ENCODE results near the gene SEC16B.

SEC16B gene

DNA sequence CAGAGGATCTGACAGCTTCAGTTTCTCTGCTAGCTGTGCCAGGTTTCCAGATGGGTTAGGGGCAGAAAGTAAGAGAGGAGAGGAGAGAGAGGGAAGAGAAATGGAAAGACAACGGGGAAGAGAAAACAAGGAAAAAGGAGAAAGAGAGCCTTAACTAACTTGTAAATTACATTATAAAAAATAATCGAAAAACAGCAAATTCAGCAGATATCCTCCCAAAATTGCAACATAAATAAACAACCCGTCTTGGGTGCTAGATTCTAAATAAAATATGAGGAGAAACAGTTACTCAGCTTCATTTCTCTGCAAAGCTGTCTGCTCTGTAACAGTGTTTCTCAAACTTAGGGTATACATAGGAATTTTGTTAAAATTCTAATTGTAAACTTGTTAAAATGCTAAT, 29.2 kb downstream of the SEC16B start:
- no peak for DNase-seq

- peak; percentile 74 for DNase-seq
These were observed 31.9 kb downstream of the SEC16B start for GRCh38 chr1:177937931-177938330.

GRCh38 chr1:177937174-177937770, 32.6 kb downstream of the SEC16B start:
- no peak for DNase-seq

DNA sequence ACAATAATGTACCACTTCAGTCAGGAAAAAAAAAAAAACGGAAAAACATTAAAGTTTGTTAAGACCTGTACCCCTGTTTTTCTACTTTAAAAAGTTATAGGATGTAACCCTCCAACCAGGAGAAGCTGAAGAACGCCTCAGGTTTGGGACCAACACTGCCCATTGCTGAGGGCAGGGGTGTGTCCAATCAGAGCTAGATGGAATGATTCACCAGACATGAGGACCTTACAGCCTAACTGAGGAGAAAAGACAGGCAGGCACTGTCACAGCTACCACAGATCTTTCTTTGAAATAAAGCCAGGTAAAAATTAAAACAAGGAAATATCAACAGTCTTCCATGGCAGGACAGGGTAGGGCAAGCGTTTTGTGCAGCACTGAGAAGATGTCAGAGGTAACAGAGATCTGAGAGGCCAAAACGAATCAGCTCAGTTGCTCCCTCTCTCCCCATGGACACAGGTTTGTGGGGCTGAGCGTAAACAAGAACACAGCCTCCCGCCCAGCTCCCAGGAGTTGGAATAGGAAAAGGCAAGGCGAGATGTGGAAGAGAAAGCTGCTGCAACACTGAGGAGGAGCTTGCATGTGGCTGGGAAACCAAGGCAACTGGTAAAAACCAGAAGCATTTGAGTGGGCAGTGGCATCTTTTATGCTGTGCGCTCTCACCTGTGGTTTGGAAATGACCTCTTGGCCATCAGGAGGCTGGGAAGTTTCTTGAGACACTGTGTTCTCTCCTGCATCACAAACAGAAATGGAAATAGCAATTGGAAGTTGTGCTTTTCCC, 34.0 kb downstream of the SEC16B start:
- no peak for DNase-seq

DNA sequence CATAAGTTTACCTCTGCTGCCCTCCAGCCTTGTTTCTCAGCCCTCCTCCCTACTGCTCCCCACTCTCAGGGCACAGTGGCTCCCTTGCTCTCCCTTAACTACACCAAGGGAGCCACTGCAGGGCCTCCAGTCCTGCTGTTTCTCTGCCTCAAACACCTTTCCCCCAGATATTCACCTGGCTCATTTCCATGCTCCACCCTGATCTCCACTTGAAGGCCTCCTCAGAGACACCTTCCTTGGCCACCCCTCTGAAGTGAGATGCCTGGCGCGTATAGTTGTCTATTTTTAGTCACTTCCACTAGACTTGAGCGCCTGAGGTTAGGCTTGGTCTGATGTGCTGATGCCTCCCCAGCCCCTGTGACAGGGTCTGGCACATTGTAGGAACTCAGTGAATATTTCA, 34.9 kb downstream of the SEC16B start:
- DNase-seq, result no peak

GRCh38 chr1:177934461-177934860, 35.4 kb downstream of the SEC16B start:
- DNase-seq, result no peak

- peak; percentile 24 for DNase-seq
These were observed 36.0 kb downstream of the SEC16B start for GRCh38 chr1:177933881-177934280.

GRCh38 chr1:177932123-177932522, 37.7 kb downstream of the SEC16B start:
- DNase-seq, result no peak

DNA sequence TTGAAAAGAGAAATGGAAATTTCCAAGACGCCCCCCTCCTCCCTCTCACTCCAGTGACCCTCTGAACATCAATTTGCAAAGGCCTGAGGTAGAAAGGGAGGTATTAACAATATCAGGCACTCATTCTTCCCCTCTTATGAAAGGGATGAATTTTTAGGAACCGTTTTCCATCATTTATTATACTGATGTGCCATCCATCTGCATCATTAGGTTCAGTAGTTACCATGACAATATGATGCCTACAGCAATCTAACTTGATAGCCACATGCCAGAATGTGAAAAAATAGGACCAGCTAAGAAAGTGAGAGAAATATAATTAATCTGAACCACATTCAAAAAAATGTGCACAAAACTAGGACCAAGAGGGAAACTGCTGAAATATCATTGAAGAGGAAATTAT, 40.9 kb downstream of the SEC16B start:
- no peak for DNase-seq

- peak; percentile 46 for DNase-seq
These were observed 41.7 kb downstream of the SEC16B start for GRCh38 chr1:177928194-177928593.

DNA sequence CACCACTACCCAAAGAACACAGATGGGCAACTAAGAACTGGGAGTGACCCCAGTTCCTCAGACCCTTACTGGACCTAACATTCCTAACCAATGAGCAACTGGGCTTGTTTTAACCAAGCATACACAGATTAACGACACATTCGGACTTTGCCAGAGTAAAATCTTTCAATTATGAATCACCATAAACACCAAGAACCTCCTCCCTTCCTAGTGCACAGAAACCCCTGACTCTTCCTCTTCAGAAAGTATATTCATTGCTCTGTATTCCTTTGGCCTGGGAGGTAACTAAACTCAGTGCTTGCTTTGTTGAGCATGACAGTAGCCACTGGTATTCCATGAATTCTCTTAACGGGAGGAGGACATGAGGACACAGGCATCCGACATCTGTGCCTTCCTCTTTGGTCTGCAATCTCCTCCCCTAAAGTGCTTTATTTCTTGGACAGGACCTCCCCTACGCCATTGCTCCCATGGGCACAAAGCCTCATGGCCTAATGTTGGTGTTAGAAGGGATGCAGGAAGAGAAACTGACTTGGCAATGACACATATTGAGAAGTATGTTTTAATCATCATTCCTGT, 42.7 kb downstream of the SEC16B start:
- DNase-seq, result peak; percentile 91

DNA sequence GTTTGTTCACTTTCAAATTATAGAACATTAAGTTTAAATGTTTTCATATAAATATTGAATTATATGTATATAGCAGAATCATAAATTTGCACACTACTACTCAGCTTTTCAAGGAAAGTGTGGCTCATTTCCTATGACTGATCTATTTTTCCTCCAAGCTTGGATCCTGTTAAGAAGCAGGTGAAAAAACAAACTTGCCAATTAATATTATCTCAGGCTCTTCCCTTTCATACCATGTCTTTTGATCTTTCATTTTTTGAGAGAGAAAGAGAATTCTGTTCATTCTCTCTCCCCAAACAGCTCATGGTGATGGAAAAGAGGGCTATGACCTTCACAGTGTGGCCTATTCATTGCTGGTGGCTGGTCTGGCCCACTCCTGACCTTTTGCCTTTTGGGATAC, 43.7 kb downstream of the SEC16B start:
- DNase-seq, result no peak

DNA sequence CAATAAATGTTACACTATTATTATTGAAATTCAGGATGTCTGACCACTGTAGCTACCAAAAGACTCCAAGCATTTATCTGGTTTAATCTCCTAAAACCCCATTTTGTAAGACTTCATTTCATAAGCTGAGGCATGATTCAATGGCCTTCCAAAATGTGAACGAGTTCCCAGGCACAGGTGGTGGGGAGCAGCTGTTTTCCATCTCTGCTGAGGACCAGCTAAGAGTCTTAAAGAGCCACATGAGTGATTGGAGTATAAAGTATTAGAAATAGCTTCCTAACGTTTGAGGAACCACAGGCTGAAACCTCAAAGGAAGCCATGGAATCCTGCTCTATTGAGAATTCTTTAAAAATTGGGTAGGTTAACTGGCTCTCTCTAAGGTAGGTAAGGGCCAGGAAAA, 44.9 kb downstream of the SEC16B start:
- peak; percentile 66 for DNase-seq

DNA sequence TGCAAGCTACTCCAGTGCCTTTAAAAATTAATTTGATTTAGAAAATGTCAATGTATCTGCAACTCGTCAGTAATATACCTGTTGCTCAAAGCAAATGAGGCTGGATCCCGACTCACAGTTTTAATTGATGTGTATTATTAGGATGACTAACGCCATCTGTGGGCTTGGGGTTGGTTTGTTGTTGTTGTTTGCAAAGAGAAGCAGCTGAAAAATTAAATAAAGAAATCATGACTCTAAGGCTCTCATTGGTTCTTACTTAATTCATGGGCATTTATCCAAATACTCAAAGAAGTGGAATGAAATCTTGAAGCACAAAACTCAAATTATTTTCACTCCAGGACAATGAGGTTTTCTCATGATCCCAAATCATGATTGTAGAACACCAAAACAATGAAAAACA, 46.4 kb downstream of the SEC16B start:
- no peak for DNase-seq

DNA sequence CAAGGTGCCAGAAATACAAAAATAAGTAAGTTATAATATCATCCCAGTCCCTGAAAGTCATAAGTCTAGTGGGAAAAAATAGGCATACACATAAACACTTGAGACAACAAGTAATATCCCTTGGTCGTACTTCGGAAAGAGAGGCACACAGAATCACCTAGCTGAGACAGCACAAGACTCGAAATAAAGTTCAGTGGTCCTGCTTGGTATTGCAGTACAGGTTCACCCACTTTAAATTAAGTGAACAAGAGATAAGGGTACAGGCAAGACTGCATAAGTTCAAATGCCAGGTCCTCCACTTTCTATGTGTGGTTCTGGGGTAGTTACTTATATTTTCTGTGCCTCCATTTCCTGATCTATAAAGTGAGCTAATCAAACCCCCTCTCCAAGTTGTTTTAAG, 47.6 kb downstream of the SEC16B start:
- DNase-seq, result no peak

DNA sequence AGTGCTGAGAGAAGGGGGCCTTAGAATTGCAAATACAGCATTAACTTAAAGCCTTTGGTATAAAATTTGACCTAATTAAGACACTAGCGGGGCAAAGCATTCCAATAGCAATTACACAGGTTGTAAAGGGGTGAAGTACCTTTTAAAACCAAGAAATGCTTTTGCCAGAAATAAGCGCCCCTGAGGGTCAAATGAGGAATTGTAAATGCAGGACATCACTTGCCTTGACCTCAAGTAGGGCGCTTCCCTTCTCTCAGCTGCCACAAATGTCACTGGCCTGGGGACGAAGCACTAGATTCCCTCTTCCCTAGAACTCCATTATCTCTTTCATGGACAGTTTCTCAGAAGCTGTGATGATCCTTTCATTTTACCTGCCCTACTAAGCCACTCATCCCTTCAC, 48.3 kb downstream of the SEC16B start:
- no peak for DNase-seq

DNA sequence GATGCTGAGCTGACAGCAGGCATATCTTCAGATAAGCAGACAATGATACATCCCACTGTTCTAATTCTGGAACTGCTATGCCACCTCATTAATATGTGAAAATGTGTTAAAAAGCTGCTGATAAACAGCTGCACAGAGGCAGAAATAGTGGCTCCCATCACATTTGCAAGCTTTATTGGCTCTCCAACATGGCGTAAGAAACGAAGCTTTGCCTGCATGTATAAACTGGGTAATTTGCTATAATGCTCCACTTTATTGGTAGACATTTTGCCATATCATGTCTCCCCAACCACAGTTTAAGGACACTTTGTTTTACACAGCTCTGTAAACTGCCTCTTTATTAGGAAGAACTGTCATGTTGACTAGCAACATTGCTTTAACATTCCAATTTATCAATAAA, 49.8 kb downstream of the SEC16B start:
- DNase-seq, result no peak

GRCh38 chr1:177915641-177916040, 54.2 kb downstream of the SEC16B start:
- DNase-seq, result no peak

GRCh38 chr1:177914603-177915002, 55.3 kb downstream of the SEC16B start:
- peak; percentile 25 for DNase-seq

DNA sequence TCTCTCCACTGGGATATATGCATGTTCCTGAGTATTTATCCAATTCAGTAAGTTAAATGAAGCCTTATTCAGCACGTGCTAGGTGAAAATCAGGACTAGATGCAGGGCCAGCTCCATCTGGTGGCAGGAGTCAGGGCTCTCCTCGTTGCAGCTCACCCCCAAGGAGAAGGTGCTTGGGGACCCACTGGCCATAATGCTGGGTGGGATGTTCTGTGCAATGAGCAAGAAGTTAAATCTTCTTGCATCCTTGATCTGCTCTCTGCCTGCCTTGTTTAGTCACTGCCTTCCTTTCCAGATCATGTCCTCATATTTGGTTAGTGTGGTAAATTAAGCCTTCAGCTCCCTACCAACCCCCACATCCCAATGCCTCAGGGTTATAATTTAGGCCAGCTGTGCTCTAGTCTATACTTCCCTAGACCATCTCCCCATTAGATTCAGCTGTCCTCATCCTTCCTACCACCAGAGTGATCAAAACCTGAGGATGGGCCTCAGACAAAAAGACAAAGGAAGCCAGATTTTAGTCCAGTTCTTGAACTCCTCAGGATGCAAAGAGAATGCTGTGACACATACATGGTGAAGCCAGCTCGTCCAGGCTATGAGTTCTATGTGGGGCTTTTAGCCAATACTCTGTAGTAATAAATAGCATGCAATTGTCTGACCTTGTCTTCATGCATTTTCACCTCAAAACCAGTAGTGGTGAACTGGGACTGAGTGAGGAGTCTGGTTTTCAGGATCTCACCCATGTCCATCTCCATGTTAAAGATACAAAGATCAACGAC, 55.9 kb downstream of the SEC16B start:
- DNase-seq, result peak; percentile 80

DNA sequence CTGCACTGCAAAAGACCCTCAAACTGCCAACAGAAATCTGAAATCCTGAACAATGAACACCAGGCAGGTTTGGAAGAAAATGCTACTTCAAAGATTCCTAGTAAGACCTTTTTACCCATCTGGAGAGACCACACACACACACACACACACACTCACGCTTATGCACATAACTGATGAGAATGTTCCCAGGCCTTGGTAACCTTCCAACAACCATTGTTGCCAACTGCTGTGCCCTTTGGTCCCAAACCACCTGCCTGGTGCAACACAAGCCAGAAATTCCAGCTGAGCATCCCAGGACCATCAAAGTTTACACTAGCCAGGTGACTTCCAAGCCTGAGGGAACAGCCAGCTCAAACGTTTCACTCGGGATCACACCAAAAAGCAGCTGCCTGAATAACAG, 56.9 kb downstream of the SEC16B start:
- DNase-seq, result no peak

DNA sequence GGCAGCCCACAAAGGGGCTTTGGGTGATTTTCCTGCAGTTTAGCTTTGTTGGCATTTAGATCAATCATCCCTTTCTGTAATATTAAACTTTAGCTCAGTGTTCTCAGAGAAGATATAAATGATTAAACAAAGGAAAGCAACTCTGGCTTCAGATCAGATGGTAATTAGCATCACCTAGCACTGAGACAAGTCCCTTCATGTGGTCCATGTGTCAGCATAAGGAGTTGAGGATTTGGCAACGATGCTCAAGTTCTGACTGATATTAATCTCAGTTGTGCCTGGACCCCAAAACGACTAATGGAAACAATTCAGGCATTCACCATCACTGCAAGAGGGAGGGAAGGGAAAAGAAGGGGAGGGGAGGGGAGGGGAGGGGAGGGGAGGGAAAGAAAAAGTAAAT, 60.4 kb downstream of the SEC16B start:
- DNase-seq, result no peak

GRCh38 chr1:177907000-177907399, 62.9 kb downstream of the SEC16B start:
- DNase-seq, result no peak

DNA sequence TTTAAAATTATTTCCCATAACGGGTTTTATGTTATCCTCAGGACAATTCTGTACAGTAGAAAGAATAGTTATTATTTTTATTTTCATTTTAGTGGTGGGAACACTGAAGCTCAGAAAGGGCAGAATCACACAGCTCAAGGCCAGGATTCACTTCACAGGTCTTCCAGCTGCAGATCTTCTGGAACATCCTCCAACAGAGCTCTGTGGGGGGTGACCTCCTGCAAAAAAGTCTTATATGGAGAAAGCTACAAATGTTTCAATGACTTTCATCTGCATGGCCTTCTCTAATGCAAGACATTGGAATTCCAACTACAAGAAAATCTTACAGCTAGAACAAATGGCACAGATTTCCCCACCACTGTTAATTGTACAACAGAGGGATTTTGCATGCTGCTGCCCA, 64.2 kb downstream of the SEC16B start:
- DNase-seq, result no peak
